CD4-positive, CD25-positive, alpha-beta regulatory T cell (primary cell): ENCODE results near the gene CCDC122. TPM values are rescaled to one million over a fixed set of nuclear protein-coding genes. Genes with fewer than 3 reads are reported as not detected.

Source experiments
- ATAC-seq, 2 donors: fragments of 150-1000 bp; cut with Tn5 transposase; one replicate each; pipeline ENCODE4 v1.10.0; 2021; ENCODE audit warnings: low read depth in 2 of 2, moderate number of reproducible peaks in 2 of 2, moderate library complexity in 1 of 2
- DNase-seq, 3 donors: peaks; one replicate each; pipeline versions ENCODE4 v3.0.0 to v3.0.0-alpha.2; 2012 to 2022; ENCODE audit warnings: mixed read lengths in 1 of 3
- H3K27ac ChIP-seq: one replicate; pipeline ENCODE4 v1.7.0; 2013; ENCODE audit warnings: mild to moderate bottlenecking, low read length; ENCODE audit not compliant: insufficient read depth, poor library complexity, severe bottlenecking
- H3K27me3 ChIP-seq: one replicate; pipeline ENCODE4 v1.7.0; 2013; ENCODE audit warnings: low read length; ENCODE audit not compliant: control insufficient read depth, insufficient read depth
- H3K36me3 ChIP-seq: one replicate; pipeline ENCODE4 v1.7.0; 2013; ENCODE audit warnings: mild to moderate bottlenecking, low read length, moderate library complexity; ENCODE audit not compliant: control insufficient read depth, insufficient read depth
- H3K4me1 ChIP-seq: 2 replicates; pipeline ENCODE4 v1.7.0; 2013; ENCODE audit warnings: mild to moderate bottlenecking, low read length; ENCODE audit not compliant: insufficient read depth, control insufficient read depth, poor library complexity, severe bottlenecking
- H3K4me3 ChIP-seq: one replicate; pipeline ENCODE4 v1.7.0; 2013; ENCODE audit warnings: low read depth, mild to moderate bottlenecking, low read length, moderate library complexity
- H3K9me3 ChIP-seq, 2 experiments: 1 replicate in 1 of 2; 2 replicates in 1 of 2; pipeline ENCODE4 v1.7.0; 2013; ENCODE audit warnings: low read length in 2 of 2, mild to moderate bottlenecking in 1 of 2, moderate library complexity in 1 of 2; ENCODE audit not compliant: control insufficient read depth in 2 of 2
- H3K27ac Mint-ChIP-seq, 3 donors: one replicate each; pipeline ENCODE4 v1.8.0; 2020 to 2022; ENCODE audit warnings: mild to moderate bottlenecking in 3 of 3, mixed read lengths in 3 of 3, moderate library complexity in 2 of 3
- H3K27me3 Mint-ChIP-seq: one replicate; pipeline ENCODE4 v1.8.0; 2022; ENCODE audit warnings: mild to moderate bottlenecking, mixed read lengths
- H3K36me3 Mint-ChIP-seq: one replicate; pipeline ENCODE4 v1.8.0; 2020; ENCODE audit warnings: mixed read lengths
- H3K4me1 Mint-ChIP-seq, 4 donors: one replicate each; pipeline ENCODE4 v1.8.0; 2020 to 2022; ENCODE audit warnings: mixed read lengths in 4 of 4, mild to moderate bottlenecking in 1 of 4
- H3K4me3 Mint-ChIP-seq, 4 donors: one replicate each; pipeline ENCODE4 v1.8.0; 2020 to 2022; ENCODE audit warnings: mild to moderate bottlenecking in 4 of 4, mixed read lengths in 4 of 4, moderate library complexity in 3 of 4
- H3K9me3 Mint-ChIP-seq, 7 donors: one replicate each; pipeline ENCODE4 v1.8.0; 2020 to 2022; ENCODE audit warnings: mixed read lengths in 7 of 7, mild to moderate bottlenecking in 3 of 7, moderate library complexity in 2 of 7
- polyA plus RNA-seq, 4 donors: library from polyadenylated mRNA; unstranded; fragments of 300-500 nt; fragmentation: Illumina TruSeq; gene quantifications; one replicate each; pipeline ENCODE4 v1.2.3, GENCODE V29; 2021
- total RNA-seq: library from RNA; stranded (reverse); gene quantifications from one replicate; pipeline ENCODE4 v1.2.3, GENCODE V29; 2022

CCDC122 gene
- total and polyA plus RNA-seq, 5 donors from 2014 or later, result 0.63 to 4.3 (median 3.8) TPM

- H3K36me3 Mint-ChIP-seq, result no peaks in the 10 kb centered on the region
- H3K9me3 Mint-ChIP-seq, result peaks cover 0 to 2% (median 0%) of the 10 kb centered on the region in 7 donors
- H3K27me3 Mint-ChIP-seq, result peaks cover 52% of the 10 kb centered on the region
- no peaks in the 10 kb centered on the region for H3K36me3 ChIP-seq
- H3K4me3 Mint-ChIP-seq, result no peak overlapping the region
- H3K9me3 ChIP-seq, result no peaks in the 10 kb centered on the region
- peaks cover 7% of the 10 kb centered on the region for H3K27me3 ChIP-seq
- H3K4me3 ChIP-seq, result no peak overlapping the region
- peaks cover 0 to 17% (median 4%) of the 10 kb centered on the region in 4 donors for H3K4me1 Mint-ChIP-seq
- DNase-seq (no peak), ATAC-seq (no peak)
- H3K27ac Mint-ChIP-seq, result no peak overlapping the region
- H3K27ac ChIP-seq, result no peak overlapping the region
- H3K4me1 ChIP-seq, result peaks cover 13% of the 10 kb centered on the region
Measured at GRCh38 chr13:43786472-43786765, 93.1 kb downstream of the CCDC122 start.

Other genes with a start within 250 kb of the CCDC122 start
- not detected for gene ENOX1, start 92.8 kb downstream of the CCDC122 start, total RNA-seq
- gene ENOX1, start 92.8 kb downstream of the CCDC122 start, polyA plus RNA-seq, result under 1 TPM in 1 of 4 donors, not detected in 3; 0.10 TPM
- gene LACC1, start 164 bp upstream of the CCDC122 start, total RNA-seq, result 0.84 TPM
- 1 to 10 TPM in 2 of 4 donors, under 1 TPM in 2; 0.67 to 4.2 (median 1.6) TPM for gene LACC1, start 164 bp upstream of the CCDC122 start, polyA plus RNA-seq